GM12891 (cell line): ENCODE results near the gene RNF138.

Experiments
- POLR2A ChIP-seq: IDR thresholded peaks from 2 replicates; pipeline ENCODE4 v1.6.1; 2011; ENCODE audit warnings: low read depth, low read length, control low read depth
- SPI1 ChIP-seq: IDR thresholded peaks from 2 replicates; pipeline ENCODE4 v1.6.1; 2011; ENCODE audit warnings: low read depth, low read length, control low read depth

GRCh38 chr18:32081881-32082280 lies 9.8 kb upstream of the RNF138 start:
- TF ChIP-seq POLR2A (no peak), SPI1 (no peak)
